ENCODE results near the gene RASSF6.
"Not testable (repeated sequence)": the region's sequence is repeated elsewhere in the genome, so short reads cannot be mapped to it uniquely, and the experiment has no call there.

The RASSF6 gene, protein sequence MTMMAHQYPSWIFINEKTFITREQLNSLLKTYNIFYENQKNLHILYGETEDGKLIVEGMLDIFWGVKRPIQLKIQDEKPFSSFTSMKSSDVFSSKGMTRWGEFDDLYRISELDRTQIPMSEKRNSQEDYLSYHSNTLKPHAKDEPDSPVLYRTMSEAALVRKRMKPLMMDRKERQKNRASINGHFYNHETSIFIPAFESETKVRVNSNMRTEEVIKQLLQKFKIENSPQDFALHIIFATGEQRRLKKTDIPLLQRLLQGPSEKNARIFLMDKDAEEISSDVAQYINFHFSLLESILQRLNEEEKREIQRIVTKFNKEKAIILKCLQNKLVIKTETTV

DNA sequence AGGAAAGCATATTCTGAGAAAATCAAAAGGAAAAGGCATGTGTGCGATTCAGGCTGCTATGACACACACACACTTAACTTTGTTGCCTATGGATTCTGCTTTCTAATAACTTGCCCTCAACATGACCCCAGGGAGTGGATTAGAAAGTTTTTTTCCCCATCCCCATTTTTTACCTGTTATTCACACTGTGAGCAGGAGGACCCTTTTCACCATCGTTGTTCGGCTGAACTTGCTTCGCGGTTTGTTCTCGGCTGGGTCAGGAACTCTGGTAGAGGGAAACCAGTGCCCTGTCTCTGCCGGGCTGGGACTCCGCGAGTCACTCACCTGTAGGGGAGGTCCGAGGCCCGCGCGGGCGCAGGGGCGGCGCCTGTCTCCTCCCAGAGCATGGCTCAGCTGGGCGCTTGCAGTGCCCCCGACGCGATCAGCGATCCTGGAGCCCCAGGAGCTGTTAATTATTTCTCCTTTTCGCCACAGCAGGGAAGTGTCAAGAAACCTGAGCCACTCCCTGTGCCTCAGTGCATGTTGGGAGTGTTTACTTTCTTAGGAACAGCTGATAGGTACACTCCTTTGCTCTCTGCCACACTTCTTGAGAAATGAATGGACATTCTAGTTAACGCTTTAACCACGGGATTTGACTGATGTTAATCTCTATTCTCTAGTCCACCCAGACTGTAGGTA, at the start of gene RASSF6:
Gene RASSF6 (minus strand): TSS at position 322 of the 678 bp plus-strand sequence. CDS start 8,641 bp downstream, outside the sequence.
- DNase-seq: no peak

DNA sequence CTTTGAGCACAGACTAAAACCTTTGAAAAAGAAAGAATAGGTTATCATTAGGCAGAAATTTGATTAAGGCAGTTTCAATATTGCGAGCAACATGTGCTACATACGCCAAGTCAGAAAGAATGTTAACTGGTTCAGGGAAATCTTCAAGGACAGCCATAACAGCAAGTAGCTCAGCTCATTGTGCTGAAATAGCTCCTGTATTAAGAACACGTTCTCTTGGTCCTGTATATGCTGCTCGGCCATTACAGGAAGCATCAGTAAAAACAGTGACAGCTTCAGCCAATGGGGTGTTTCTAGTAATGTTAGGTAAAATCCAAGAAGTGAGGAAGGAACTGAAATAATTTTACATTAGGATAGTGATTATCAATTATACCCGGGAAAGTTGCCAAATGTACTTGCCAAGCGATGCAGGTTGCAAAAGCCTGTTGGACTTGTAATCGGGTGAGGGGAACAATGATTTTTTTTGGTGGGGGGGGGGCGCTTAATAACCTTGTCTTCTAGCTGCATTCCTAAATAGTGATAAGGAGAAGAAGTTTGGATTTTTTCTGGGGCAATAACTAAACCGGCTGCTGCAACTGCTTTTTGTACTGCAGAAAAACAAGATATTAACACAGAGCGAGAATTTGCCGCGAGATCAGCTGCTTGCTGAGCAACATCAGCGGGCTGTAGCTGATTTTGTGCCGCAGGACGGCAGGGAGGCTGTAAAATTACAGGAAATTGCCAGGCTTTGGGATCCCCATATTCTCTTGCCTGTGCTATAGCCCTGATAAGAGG, 49.4 kb upstream of the RASSF6 start:
- DNase-seq: no peak

DNA sequence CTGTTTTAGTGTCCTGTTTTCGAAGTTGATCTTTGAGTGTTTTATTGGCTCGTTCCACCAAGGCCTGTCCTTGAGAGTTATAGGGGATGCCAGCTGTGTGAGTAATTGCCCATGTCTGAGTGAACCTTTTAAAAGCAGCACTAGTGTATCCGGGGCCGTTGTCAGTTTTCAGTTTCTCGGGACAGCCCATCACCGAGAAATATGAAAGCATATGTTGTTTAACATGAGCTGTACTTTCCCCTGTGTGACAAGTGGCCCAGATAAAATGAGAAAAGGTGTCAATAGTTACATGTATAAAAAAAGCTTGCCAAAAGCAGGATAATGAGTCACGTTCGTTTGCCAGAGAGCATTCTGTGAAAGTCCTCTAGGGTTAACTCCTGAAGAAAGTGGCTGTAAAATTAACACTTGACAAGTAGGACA, 48.6 kb upstream of the RASSF6 start:
- DNase-seq: no peak

DNA sequence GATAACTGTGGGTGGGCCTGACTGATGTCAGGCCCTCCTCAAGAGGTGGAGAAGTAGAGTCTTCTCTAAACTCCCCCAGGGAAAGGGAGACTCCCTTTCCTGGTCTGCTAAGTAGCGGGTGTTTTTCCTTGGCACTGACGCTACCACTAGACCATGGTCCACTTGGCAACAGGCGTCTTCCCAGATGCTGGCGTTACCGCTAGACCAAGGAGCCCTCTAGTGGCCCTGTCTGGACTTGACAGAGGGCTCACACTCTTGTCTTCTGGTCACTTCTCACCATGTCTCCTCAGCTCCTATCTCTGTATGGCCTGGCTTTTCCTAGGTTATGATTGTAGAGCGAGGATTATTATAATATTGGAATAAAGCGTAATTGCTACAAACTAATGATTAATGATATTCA, 45.7 kb upstream of the RASSF6 start:
- not testable (repeated sequence) for DNase-seq

DNA sequence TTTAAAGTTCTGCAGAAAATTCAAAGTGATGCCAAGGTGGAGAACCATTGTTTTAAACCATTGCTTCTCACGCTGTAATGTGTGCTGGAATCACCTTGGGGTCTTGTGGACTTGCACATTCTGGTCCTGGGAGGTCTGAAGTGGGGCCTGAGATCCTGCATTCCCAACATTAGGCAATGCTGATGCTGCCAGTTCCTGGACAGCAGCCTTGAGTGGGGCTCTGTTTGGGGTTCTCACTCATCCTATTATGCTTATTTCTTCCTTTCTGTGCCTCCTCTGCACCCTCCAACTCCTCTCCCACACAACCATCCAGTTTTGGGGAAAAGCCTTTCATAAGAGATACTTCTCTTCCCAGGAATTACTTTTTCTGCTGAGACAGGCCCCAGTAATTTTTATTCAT, 44.2 kb upstream of the RASSF6 start:
- DNase-seq: no peak

DNA sequence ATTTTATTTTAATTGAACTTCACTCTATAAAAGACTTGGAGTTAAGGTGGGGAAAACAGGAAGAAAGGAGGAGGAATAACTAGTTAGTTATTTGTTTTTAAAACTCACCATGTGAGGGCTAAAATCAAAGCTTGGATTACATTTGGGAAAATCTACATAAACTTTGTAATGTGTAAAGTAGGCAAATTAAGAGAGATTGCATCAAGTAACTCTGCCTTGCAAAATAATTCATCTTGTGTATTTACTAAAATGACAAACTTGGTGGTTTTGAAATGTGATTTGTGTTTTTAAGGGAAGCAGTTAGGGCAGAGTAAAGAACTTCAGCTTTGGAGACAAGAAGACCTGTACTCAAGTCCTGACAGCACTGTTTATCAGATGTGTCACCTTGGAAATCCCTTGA, 43.3 kb upstream of the RASSF6 start:
- no peak for DNase-seq

DNA sequence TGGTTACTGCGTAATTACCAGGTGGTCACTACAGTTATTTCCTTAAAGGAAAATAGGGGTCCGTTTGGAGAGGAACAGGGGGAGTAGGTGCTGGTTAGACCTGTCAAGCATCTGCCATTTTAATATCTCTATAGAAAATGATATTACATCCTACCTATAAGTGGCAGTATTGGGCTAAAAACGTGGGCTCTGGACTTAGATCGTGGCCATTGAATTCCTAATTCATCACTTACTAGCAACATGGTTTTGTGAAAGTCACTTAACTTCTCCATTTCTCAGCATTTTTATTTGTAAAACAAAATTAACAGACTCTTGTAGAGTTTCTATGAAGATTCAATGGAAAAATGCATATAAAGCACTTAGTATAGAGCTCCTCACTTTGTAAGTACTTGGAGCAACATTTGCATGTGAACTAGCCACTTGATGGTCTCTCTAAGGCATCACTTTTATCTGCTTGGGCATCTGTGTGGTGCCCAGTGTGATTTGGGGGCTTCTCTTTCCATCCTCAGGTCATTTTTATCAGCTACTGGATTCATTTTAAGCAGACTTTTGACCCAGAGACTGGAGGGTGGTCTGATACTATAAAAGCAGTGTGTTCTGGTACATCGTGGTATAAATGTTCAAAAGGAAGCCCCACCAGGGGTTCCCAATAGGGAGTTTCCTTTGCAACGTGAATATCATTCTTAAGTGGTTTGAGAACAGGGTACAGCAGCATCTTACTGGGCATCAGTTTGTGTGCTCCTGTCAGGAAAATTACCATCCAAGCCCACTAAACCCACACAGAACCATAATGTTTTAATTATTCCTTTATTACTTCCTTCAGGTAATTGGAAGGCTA, 42.7 kb upstream of the RASSF6 start:
- no peak for DNase-seq

DNA sequence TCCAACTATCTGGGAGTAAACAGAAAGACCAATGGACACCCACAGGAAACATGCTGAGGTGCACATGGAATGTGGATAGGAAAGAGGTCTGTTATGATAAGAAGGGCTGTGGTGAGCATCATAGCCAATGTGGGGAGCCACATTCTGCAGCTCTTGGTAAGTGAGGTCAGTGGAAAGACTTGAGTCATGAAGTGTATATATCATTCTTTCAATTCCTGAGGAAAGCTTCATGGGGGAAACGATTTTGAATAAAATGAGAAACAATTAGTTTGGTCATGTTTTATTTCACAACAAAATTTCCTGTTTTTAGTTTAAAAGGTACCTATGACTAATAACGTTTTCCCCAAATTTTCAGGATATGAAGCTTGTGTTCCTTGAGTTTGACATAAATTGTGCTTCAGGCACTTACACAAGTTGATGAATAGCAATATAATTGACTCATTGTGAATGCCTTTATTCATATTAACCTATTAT, 41.4 kb upstream of the RASSF6 start:
- DNase-seq: no peak

DNA sequence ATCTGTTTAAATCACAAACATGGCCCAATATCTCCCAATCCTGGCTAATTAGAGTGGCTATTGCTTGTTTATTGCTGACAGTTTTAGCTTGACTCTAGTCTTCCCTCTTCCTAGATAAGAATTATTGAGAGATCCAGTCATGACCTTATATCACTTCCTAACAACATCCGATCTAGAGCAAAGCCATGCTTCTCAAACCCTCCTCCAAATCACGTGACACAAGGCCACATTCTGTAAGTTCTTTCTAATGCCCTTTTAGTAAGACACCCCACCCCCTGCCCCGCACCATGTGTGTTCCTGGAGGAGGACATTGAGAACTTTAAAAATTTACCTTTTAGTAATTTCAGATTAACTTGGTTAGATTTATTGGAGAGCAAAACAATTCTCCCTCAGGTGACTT, 40.6 kb upstream of the RASSF6 start:
- DNase-seq: no peak

DNA sequence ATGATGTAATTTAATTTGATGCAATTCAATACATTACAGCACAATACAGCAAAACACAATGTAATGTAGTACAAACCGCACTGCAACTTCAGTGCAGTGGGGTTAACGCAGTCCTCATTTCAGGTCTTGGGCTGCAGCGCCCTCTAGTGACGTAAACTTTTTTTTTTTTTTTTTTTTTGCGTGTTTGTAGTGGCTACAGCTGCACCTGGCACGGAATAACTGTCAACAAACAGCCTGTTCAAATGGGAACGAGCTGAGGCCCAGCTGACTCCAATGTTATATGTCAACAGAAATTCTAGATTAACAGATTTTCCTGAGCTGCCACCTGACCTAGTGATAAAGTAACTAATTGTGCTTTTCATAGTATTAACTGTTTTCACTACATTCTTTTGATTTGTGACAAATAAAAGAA, 33.5 kb upstream of the RASSF6 start:
- DNase-seq: peak in 22 of 56 donors; percentile 1 to 78 (median 11)

DNA sequence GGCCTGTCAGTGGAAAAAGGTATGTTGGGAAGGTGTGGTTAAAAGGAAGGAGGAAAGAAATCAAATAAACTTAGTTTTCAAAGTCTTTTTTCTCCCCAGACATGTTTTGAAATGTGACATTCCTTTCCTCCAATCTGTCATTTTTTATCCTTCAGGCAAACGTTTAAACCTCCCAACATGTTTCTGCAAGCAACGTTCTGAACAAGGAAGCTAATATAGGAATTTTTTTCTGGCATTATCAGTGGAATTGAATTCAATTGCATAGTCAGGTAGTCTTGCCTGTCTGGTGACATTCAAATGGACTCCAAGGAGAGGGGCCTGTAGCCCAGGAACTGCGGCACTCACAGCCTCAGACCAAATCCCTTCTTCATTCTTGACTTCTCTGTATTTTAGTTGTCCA, 30.0 kb upstream of the RASSF6 start:
- DNase-seq: no peak

DNA sequence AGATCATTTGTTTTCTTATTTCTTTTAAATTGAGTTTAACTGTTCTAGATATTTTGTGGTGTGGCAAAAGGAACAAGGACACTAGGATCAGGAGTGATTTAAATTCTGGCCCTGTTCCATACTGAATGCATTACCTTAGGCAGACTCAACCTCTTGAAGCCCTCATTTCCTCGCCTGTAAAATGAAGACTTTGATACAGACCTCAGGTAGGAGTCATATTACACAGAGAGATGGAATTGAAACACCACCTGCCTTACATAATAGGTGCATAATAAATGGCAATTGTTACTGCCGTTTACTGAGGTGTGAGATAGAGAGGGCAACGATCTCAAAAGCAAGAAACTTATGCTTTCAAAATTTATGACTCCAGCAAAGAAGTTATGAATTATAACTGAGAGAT, 28.2 kb upstream of the RASSF6 start:
- DNase-seq: no peak

DNA sequence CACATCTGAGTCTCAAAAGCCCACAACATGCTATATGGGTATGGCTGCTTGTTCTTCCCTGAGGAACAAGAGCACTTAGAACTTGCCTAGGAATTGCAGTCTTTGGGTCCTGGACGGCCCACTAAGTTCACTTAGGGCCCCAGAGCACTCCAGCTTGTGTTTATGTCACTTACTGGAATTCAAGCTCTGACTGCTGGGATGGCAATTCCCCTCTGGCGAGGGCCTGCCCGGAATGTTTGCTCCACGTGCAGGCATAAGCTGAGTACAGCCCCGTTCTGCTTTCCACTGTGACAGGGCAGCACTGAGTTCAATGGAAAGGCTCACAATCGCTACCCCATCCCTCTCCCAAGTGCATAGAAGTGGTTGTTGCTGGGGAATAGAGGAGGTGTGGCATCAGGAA, 25.9 kb upstream of the RASSF6 start:
- DNase-seq: no peak

DNA sequence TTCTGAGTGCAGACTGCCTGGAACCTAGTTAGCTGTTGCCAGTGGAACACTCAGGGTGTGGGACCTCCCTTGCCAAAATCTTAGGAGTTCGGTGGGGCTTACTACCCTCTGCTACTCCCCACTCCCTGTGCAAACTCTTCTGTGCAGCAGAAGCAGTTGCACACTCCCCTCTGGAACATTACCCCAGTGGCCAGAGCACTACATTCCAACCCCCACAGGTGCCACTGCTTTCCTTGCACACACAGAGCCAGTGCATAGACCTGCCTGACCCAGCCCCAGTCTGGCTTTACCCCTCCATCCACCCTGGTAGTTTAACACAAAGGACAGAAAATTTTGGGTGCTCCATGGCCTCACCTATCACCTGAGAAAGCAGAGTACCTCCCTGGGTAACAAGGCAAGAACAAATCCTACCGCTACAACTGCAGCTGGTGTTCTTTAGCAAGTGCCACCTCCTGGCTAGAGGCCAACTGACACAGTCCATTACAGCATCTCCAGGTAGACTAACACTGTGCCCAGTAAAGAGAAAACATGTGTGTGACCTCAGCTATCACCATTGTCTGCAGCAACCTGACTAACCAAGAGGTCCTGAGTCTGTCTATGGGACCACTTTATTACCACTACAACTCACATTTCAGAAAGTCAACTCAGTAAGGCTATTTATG, 11.5 kb upstream of the RASSF6 start:
- DNase-seq: no peak

DNA sequence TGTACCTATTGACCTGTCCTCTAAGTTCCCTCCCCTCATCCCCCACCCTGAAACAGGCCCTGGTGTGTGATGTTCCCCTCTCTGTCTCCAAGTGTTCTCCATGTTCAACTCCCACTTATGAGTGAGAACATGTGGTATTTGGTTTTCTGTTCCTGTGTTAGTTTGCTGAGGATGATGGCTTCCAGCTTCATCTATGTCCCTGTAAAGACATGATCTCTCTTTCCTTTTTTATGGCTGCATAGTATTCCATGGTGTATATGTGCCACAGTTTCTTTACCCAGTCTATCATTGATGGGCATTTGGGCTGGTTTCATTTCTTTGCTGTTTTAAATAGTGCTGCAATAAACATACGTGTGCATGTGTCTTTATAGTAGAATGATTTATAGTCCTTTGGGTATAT, 8.6 kb upstream of the RASSF6 start:
- DNase-seq: not testable (repeated sequence)

DNA sequence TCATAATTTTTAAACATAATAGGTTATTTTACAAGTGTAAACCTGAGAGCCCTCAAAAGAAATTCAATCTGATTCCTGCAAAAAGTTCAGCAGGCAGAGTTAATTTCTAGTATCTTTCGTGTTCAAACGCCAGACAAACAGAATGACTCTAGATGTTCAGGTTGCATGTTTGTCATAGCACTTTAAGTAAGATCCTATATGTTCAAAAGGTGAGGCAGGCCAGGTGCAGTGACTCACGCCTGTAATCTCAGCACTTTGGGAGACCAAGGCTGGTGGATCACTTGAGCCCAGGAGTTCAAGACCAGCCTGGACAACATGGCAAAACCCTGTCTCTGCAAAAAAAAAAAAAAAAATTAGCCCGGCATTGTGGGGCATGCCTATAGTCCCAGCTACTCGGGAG, 1.1 kb upstream of the RASSF6 start:
- no peak for DNase-seq

DNA sequence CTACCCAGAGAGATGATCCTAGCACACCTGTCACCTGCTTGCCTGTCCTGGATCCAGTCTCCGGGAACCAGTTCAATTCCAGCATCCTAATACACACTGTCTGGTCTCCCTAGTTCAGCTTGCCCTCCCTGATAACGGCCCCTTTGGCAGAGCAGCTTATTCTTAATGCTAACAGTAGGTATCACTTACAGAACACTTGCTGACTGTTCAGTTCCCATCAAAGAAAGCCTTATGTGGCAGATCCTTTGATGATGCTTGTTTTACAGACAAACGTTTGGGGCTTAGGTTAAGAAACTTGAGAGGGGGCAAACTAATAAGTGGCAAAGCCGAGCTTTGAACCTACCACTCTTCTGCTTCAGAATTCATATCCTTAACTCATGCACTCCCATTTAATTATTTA, 890 bp downstream of the RASSF6 start:
- no peak for DNase-seq

DNA sequence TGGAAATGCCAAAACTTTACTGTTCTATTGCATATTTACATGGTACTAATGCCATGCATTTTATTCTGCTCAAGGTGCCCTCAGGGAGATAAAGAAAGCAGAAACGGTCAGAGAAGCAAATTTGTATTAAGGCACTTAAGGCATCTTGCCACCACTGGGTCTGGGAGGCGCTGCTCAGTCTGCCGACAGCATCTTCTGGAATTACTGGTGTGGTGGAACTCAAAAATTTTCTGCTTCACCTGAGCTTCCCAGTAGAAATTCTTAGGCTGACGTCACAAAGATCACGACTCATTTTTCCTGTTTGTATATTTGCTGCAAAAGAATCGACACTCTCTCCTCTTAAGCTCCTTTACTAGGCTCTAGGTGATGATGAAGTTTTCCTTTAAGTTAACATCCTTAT, 3.0 kb downstream of the RASSF6 start:
- no peak for DNase-seq

DNA sequence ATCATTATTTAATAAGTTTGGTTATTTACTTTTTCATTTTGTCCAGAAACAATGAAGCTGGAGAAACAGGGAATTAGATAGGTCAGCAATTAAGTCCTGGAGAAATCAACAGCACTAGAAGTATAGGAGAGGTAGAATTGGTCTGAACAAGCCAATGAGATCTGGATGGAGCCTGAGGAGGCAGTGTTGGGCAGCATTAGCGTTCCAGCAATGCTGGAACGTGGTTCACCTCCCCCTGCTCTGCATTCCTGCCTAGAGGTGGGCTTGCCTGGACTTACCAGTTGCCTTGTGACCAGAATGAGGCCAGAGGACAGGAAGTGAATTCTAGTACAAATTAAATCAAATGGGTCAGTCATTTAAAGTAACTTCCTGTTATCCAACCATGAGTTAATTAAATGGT, 4.6 kb downstream of the RASSF6 start:
- DNase-seq: no peak

DNA sequence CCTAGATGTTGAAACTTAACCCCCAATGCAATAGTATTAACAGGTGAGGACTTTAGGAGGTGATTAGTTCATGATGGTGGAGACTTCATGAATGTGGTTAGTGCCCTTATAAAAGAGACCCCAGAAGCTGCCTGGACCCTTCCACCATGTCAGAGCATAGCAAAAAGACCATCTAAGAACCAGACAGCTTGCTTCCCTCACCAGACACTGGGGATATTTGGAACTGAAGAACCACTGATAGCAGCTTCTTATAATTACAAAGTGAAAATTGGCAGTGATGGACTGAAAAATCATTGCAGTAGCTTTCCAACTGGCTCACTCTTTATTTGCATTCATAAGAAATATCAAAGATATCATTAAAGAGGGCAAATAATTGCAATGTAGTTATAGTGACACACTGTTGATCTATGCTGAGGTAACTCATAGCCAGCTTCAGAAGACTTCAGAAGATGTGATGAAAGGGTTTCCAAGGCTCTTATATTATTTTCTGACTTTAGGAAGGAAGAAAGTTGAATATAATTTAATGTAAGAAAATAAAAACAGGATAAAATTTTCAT, 5.8 kb downstream of the RASSF6 start:
- no peak for DNase-seq

Data from amygdala (tissue), 56 donors.